Ovary (tissue), 9 donors: ENCODE results near the gene MYBL2. TPM values are rescaled to one million over a fixed set of nuclear protein-coding genes. Genes with fewer than 3 reads are reported as not detected.

Experiments
- DNase-seq, 5 donors: peaks; one replicate each; pipeline ENCODE4 v3.0.0-alpha.2; 2019 to 2020
- H3K27ac ChIP-seq, 2 donors: fragments of 200-600 bp; one replicate each; pipeline versions ENCODE4 v1.5.1 to v1.8.0; 2019 to 2022
- H3K27me3 ChIP-seq: fragments of 200-600 bp; one replicate; pipeline ENCODE4 v1.8.0; 2022
- H3K36me3 ChIP-seq: fragments of 200-600 bp; sonication (generic); one replicate; pipeline ENCODE4 v1.5.1; 2019
- H3K4me1 ChIP-seq: one replicate; pipeline ENCODE4 v1.8.1; 2013; ENCODE audit warnings: mild to moderate bottlenecking, moderate library complexity; ENCODE audit not compliant: insufficient read depth
- H3K4me3 ChIP-seq: fragments of 200-600 bp; sonication (generic); one replicate; pipeline ENCODE4 v1.5.1; 2017
- H3K9me3 ChIP-seq, 2 donors: fragments of 200-600 bp in 1 of 2; sonication (generic) in 1 of 2; one replicate each; pipeline versions ENCODE4 v1.5.1 to v1.8.1; 2013 to 2019; ENCODE audit warnings: mild to moderate bottlenecking in 1 of 2, moderate library complexity in 1 of 2
- EP300 ChIP-seq: sonication (generic); formaldehyde crosslinking; IDR thresholded peaks from one replicate; pipeline ENCODE4 v1.6.1; 2017; ENCODE audit warnings: antibody characterized with exemption
- POLR2A ChIP-seq: fragments of 450-650 bp; IDR thresholded peaks from one replicate; pipeline ENCODE4 v1.6.1; 2017; ENCODE audit warnings: antibody characterized with exemption, mild to moderate bottlenecking, moderate library complexity
- WGBS, 3 donors: extraction: QIAGEN DNeasy Blood & Tissue Kit in 1 of 3; methylation state at CpG; one replicate each; pipeline versions ENCODE4 v1.1.5 to v1.1.7; 2013 to 2017; 5-methylcytosine and 5-hydroxymethylcytosine counted together
- intact Hi-C, 4 donors: fragments of 100-400 bp; cut with DNase I; formaldehyde crosslinking; loops; one replicate each; pipeline versions ENCODE4 v1.11.0 to v1.15.1; 2022 to 2023
- polyA plus RNA-seq, 2 donors: library from polyadenylated mRNA; stranded (reverse); fragments of 200-250 nt in 1 of 2; fragments of 350-450 nt in 1 of 2; fragmentation: Illumina TruSeq in 1 of 2; extraction: RNeasy Lipid Tissue Mini Kit (QIAGEN cat#74804) in 1 of 2; gene quantifications; one replicate each; pipeline ENCODE4 v1.2.3, GENCODE V29; 2013 to 2014
- total RNA-seq, 7 donors: library from RNA; depleted of rRNA in 2 of 7; stranded (reverse); fragments of >200 nt in 2 of 7; fragmentation: NEBNext Ultra II Directional in 3 of 7; extraction: Animal tissue kit (Norgen Biotek cat#: 25700) in 3 of 7; gene quantifications; one replicate each; pipeline versions ENCODE4 v1.1.0 to v1.2.4, GENCODE V29; 2016 to 2023
- TF ChIP-seq, protein P1 (sequence below), 3 donors: fragments of 450-650 bp in 2 of 3; fragments of 200-600 bp in 1 of 3; IDR thresholded peaks; one replicate each; pipeline versions ENCODE4 v1.5.1 to v1.8.0; 2016 to 2022; ENCODE audit warnings: antibody characterized with exemption in 3 of 3, mild to moderate bottlenecking in 1 of 3
- donor health status: DM: no; HTN: no; CAD: no; lungs with moderate emphysema.
- donor health status: DM: no; HTN: no; CAD: no.
- donor health status: Bipolar disorder and iron deficiency.
- donor health status: DM: yes; HTN: yes; CAD: no.
- donor health status: DM: no; HTN: no; CAD: no.
- donor health status: DM: yes; HTN: yes; CAD: no.

Gene MYBL2
- total and polyA plus RNA-seq, 9 donors, result 0.11 to 1.6 (median 0.87) TPM; not detected in 3

DNA sequence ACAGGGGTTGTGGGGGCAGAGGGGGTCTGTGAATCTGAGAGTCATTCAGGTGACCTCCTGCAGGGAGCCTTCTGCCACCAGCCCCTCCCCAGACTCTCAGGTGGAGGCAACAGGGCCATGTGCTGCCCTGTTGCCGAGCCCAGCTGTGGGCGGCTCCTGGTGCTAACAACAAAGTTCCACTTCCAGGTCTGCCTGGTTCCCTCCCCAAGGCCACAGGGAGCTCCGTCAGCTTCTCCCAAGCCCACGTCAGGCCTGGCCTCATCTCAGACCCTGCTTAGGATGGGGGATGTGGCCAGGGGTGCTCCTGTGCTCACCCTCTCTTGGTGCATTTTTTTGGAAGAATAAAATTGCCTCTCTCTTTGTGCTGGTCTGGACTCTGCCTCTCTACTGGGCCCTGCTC, 49.2 kb downstream of the MYBL2 start:
- Histone ChIP-seq H3K27ac (no peak overlapping the region), H3K4me3 (no peak overlapping the region), H3K9me3 (no peaks in the 10 kb centered on the region), H3K27me3 (no peaks in the 10 kb centered on the region), H3K36me3 (no peaks in the 10 kb centered on the region), H3K4me1 (no peaks in the 10 kb centered on the region)
- intact Hi-C loops, result no loop called here
- no peak for DNase-seq
- 78 to 85% (median 78%) methylated on average over 4 of the region's 4 CpGs for WGBS, 3 donors
- no peak for TF ChIP-seq POLR2A

DNA sequence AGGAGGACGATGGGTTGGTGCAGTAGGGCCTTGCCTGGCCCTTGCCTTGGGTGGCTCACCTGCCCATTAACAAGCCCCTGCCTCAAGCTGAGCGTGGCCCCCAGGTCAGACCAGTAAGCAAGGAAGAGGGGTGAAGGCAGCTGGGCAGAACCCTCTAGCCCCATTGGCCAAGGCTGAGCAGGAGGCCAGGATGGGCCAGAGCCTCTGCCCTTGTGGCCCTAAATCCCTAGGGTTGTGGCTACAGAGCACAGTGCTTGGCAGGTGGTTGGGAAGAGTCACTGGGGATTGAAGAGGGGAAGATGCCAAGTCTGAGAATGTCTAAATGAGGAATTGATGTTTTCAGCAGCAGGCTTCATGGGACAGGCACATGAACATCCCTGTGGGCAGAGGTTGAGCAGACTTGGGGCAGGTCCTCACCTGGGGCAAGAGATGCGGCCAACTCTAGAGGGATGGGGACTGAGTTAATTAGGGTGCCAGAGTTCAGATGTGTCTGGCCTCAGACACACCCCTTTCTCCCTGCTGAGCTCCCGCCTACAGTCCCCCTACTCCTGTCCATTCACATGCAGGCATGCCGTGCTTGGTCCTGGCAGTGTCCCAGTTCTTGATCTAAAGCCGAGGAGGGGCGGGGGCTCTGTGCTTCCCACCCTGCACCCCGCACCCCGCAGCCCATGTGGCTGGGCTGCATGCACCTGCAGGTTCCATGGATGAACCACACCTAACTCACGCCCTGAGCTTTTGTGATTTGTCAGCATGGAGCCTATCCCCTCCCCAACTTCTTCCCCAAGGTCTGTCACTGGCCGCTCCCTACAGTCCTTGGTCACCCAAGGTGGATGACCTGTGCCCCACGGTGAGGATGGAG, 50.1 kb downstream of the MYBL2 start:
- no peaks in the 10 kb centered on the region for H3K4me1 ChIP-seq
- H3K9me3 ChIP-seq, result no peaks in the 10 kb centered on the region
- TF ChIP-seq, protein P1, sequence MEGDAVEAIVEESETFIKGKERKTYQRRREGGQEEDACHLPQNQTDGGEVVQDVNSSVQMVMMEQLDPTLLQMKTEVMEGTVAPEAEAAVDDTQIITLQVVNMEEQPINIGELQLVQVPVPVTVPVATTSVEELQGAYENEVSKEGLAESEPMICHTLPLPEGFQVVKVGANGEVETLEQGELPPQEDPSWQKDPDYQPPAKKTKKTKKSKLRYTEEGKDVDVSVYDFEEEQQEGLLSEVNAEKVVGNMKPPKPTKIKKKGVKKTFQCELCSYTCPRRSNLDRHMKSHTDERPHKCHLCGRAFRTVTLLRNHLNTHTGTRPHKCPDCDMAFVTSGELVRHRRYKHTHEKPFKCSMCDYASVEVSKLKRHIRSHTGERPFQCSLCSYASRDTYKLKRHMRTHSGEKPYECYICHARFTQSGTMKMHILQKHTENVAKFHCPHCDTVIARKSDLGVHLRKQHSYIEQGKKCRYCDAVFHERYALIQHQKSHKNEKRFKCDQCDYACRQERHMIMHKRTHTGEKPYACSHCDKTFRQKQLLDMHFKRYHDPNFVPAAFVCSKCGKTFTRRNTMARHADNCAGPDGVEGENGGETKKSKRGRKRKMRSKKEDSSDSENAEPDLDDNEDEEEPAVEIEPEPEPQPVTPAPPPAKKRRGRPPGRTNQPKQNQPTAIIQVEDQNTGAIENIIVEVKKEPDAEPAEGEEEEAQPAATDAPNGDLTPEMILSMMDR (IDR thresholded peaks at IDR 0.05), result no peak
- intact Hi-C loops, result no loop called here
- WGBS, 3 donors, result 90 to 93% (median 90%) methylated on average over 12 of the region's 12 CpGs
- DNase-seq, result no peak
- no peak overlapping the region for H3K4me3 ChIP-seq
- H3K27ac ChIP-seq, result no peak overlapping the region
- H3K36me3 ChIP-seq, result no peaks in the 10 kb centered on the region
- no peaks in the 10 kb centered on the region for H3K27me3 ChIP-seq

DNA sequence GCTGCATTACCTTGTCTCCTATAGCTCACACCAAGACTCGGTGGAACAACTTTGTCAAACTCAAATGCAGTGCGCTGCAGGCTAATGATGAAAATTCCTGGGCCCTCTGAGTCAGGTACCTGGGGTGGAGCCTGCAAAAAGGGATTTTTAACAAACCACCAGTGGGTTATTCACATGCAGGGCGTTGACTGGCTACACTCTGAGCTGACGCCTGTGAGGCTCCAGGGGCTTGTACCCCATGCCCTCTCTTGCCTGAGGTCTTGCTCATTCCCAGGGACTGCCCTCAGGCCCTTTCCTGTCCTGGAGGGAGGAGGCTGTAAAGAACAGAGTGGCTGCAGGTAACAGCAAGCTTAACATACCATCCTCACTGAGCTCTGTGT, 50.7 kb downstream of the MYBL2 start:
- H3K4me1 ChIP-seq, result no peaks in the 10 kb centered on the region
- no peaks in the 10 kb centered on the region for H3K9me3 ChIP-seq
- no peak overlapping the region for H3K4me3 ChIP-seq
- 91 to 96% (median 94%) methylated on average over 4 of the region's 4 CpGs for WGBS, 3 donors
- H3K27ac ChIP-seq, result no peak overlapping the region
- no peak for DNase-seq
- H3K27me3 ChIP-seq, result no peaks in the 10 kb centered on the region
- no peaks in the 10 kb centered on the region for H3K36me3 ChIP-seq
- intact Hi-C loops, result no loop called here
- TF ChIP-seq POLR2A (no peak), EP300 (no peak)
- TF ChIP-seq, protein P1 (IDR thresholded peaks at IDR 0.05), result no peak

DNA sequence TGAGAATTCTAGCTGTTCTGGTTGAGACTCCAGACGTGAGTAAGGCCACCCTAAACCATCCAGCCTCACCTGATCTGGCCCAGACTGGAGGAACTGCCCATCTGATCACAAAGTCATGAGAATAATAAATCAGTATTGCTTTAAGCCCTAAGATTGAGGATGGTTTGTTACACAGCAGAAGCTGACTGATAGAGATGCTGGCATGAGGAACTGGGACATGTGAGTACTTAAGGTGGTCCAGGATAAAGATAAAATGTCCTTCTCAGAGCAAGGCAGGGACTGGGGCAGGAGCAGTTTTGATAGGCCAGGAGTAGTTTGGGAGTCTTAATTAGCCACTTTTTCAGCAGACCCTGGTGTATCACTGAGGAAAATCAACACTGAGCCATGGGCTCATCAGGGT, 53.1 kb downstream of the MYBL2 start:
- Histone ChIP-seq H3K9me3 (no peaks in the 10 kb centered on the region), H3K4me1 (no peaks in the 10 kb centered on the region), H3K4me3 (no peak overlapping the region), H3K27ac (no peak overlapping the region), H3K27me3 (no peaks in the 10 kb centered on the region), H3K36me3 (no peaks in the 10 kb centered on the region)
- no peak for DNase-seq
- WGBS, 3 donors, result 67 to 80% (median 79%) methylated on average over 1 of the region's 1 CpG
- intact Hi-C loops, result no loop called here
- TF ChIP-seq, protein P1 (IDR thresholded peaks at IDR 0.05), result no peak
- no peak for TF ChIP-seq POLR2A
- TF ChIP-seq EP300, result no peak

DNA sequence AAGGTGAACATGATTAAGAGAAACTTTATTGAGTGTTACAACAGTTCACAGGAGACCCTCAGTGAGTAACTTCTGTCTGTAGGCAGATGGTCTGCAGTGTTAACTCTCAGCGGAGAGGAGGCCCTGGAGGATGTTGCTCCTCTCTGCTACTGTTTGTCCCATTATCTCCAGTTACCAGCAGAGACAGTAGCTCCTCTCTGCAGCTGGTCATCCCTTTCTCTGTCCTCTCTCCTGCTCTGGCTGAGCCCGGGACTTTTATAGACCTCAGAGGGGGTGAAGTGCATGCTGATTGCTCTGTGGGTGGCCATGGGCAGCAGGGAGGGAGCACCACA, 54.1 kb downstream of the MYBL2 start:
- no peak overlapping the region for H3K4me3 ChIP-seq
- no peaks in the 10 kb centered on the region for H3K36me3 ChIP-seq
- 0 to 14% (median 3%) methylated on average over 2 of the region's 2 CpGs for WGBS, 3 donors
- no peaks in the 10 kb centered on the region for H3K27me3 ChIP-seq
- TF ChIP-seq EP300 (no peak), POLR2A (no peak)
- TF ChIP-seq, protein P1 (IDR thresholded peaks at IDR 0.05), result no peak
- no peak for DNase-seq
- intact Hi-C loops, result no loop called here
- H3K27ac ChIP-seq, result no peak overlapping the region
- no peaks in the 10 kb centered on the region for H3K9me3 ChIP-seq
- no peaks in the 10 kb centered on the region for H3K4me1 ChIP-seq
